WI38 (cell line): ENCODE data around the gene SSUH2.
"Not testable (repeated sequence)": the region's sequence is repeated elsewhere in the genome, so short reads cannot be mapped to it uniquely, and the experiment has no call there.

Experiments
- H3K4me3 ChIP-seq: 2 replicates; pipeline ENCODE4 v1.5.1; 2011; ENCODE audit warnings: low read depth, mild to moderate bottlenecking, control low read depth, low read length
- TF ChIP-seq, protein P1 (sequence below): IDR thresholded peaks from 2 replicates; pipeline ENCODE4 v1.5.1; 2012; ENCODE audit warnings: low read depth, mild to moderate bottlenecking, control low read depth, low read length

Gene SSUH2, protein sequence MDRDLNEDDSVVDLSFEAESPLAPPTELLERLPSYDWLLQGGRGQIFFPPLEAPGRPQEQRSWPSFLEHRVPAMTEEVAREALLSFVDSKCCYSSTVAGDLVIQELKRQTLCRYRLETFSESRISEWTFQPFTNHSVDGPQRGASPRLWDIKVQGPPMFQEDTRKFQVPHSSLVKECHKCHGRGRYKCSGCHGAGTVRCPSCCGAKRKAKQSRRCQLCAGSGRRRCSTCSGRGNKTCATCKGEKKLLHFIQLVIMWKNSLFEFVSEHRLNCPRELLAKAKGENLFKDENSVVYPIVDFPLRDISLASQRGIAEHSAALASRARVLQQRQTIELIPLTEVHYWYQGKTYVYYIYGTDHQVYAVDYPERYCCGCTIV

DNA sequence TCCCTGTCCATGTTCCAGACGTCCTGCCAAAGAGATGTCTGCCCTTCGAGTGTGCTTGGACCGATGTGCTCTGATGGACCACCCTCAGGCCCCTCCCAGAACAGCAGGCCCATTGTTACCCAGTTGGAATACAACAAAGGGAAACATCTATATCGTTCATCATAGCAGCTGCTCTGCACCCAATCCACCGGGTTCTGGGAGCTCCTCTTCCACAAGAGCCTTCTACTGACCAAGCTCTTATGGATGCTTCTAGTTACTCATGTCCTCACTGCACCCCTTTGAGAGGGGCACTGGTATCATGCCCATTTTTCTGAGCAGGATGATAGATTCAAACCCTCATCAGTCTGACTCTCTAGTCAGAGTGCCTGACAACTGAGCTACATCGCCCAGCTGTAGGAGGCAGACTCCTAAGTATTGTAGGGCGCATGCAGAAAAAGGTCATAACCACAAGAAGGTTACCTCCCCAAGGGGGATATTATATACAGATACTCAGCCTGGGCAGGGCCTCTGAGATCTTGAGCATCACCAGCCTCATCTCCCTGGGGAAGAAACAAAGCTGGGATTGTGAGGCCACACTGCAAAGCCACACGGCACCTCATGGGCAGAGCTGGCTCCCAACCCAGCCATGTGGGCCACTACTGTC is at the start of gene SSUH2:
SSUH2 (minus strand) TSS at position 51 of the 643 bp plus-strand sequence; CDS start at position 11, 40 bp downstream.
- TF ChIP-seq, protein P1, sequence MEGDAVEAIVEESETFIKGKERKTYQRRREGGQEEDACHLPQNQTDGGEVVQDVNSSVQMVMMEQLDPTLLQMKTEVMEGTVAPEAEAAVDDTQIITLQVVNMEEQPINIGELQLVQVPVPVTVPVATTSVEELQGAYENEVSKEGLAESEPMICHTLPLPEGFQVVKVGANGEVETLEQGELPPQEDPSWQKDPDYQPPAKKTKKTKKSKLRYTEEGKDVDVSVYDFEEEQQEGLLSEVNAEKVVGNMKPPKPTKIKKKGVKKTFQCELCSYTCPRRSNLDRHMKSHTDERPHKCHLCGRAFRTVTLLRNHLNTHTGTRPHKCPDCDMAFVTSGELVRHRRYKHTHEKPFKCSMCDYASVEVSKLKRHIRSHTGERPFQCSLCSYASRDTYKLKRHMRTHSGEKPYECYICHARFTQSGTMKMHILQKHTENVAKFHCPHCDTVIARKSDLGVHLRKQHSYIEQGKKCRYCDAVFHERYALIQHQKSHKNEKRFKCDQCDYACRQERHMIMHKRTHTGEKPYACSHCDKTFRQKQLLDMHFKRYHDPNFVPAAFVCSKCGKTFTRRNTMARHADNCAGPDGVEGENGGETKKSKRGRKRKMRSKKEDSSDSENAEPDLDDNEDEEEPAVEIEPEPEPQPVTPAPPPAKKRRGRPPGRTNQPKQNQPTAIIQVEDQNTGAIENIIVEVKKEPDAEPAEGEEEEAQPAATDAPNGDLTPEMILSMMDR: no peak
- no peak within 1 kb of the TSS for H3K4me3 ChIP-seq

DNA sequence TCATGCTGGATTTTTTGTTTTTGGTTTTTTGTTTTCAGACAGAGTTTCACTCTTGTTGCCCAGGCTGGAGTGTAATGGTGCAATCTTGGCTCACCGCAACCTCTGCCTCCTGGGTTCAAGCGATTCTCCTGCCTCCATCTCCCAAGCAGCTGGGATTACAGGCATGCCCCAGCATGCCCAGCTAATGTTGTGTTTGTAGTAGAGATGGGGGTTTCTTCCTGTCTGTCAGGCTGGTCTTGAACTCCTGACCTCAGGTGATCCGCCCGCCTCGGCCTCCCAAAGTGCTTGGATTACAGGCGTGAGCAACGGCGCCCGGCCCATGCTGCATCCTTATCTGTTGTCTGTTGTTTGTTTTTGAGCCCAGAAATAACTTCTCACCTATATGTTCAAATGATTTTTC is 46.7 kb upstream of the SSUH2 start:
- not testable (repeated sequence) for H3K4me3 ChIP-seq

DNA sequence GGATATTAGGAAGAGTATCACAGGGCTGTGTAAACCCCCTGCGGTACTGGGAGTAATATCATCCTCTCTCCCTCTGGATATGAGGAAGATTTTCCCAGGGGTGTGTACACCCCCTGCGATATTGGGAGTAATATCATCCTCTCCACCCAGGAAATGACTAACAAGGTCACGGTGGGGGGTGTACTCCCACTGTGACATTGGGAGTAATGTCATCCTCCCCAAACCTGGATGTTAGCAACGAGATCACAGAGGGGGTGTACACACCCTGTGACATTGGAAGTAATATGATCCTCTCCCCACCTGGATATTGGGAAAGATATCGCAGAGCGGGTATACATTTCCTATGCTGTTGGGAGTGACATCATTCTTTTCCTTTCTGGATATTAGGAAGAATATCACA is 40.4 kb upstream of the SSUH2 start:
- H3K4me3 ChIP-seq: not testable (repeated sequence)

DNA sequence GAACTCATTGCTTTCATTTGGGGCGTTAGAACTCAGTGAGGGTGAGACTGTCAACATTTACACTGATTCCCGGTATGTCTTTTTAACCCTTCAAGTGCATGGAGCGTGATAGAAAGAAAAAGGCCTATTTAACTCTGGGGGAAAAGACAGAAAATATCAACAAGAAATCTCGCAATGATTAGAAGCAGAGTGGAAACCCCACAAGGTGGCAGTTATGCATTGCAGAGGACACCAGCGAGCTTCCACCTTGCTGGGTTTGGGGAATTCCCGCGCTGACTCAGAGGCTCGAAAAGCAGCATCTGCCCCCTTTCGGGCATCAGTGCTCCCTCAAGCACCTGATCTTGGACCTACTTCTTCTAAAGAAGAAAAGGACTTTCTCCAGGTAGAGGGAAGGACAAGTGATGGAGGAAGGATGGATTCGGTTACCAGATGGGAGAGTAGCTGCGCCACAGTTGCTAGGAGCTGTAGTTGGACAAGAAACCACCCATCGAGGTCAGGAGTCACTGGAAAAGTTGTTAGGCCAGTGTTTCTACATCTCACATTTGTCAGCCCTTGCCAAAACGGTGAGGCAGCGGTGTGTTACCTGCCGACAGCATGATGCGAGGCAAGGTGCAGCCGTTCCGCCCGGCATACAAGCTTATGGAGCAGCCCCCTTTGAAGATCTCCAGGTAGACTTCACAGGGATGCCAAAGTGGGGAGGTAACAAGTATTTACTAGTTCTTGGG is 38.4 kb upstream of the SSUH2 start:
- H3K4me3 ChIP-seq: not testable (repeated sequence)

DNA sequence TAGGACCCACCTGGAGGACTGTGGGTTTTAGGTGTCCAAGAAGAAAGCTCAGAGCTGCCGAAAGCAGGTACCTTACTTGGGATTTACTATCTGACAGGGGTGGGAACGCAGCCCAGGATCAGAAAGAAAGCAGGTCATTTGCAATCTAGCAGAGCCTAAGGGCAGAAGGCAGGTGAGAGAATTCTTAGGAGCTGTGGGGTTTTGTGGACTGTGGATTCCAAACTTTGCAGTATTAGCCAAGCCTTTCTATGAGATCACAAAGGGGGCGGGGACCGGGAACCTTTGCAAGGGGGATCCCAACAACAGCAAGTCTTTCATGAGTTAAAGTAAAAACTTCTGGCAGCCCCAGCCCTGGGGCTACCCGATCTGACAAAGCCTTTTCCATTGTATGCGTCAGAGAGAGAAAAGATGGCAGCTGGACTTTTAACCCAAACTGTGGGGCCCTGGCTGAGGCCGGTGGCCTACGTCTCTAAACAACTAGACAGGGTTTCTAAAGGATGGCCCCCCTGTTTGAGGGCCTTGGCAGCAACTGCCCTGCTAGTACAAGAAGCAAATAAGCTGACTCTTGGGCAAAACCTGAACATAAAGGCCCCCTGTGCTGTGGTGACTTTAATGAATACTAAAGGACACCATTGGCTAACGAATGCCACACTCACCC is 37.4 kb upstream of the SSUH2 start:
- not testable (repeated sequence) for H3K4me3 ChIP-seq

DNA sequence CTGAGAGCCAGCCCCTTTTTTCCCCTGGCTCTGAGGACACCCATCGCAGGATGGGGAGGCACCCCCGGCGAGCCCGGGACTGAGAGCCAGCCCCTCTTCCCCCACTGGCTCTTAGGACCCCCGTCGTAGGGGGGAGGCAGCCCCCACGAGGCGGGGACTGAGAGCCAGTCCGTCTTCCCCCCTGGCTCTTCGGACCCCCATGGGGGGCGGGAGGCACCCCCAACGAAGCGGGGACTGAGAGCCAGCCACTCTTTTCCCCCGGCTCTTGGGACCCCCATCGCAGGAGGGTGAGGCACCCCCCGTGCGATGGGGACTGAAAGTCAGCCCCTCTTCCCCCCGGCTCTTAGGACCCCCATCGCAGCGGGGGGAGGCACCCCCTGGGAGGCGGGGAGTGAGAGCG is 36.8 kb upstream of the SSUH2 start:
- TF ChIP-seq, protein P1: no peak
- no peak overlapping the region for H3K4me3 ChIP-seq

DNA sequence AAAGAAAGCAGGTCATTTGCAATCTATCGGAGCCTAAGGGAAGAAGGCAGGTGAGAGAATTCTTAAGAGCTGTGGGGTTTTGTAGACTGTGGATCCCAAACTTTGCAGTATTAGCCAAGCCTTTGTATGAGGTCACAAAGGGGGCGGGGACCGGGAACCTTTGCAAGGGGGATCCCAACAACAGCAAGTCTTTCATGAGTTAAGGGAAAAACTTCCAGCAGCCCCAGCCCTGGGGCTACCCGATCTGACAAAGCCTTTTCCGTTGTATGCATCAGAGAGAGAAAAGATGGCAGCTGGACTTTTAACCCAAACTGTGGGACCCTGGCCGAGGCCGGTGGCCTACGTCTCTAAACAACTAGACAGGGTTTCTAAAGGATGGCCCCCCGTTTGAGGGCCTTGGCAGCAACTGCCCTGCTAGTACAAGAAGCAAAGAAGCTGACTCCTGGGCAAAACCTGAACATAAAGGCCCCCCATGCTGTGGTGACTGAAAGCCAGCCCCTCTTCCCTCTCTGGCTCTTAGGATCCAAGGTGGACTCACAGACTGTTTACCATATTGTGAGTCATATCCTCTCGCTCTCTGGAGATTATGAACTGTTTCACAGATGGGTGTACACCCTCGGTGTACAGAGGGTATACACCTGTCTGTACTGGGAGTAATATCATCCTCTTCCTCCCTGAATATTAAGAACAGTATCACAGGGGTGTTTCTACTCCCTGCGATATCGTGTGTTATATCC is 35.4 kb upstream of the SSUH2 start:
- H3K4me3 ChIP-seq: not testable (repeated sequence)

DNA sequence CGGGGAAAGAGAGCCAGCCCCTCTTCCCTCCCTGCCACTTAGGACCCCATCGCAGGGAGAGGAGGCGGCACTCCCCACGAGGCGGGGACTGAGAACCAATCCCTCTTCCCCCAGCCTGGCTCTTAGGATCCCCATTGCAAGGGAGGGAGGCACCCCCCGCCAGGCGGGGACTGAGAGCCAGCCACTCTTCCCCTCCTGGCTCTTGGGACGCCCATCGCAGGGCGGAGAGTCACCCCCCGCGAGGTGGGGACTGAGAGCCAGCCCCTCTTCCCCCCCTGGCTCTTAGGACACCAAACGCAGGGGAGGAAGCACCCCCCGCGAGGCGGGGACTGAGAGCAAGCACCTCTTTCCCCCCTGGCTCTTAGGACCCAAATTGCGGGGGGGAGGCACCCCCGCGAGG is 34.2 kb upstream of the SSUH2 start:
- H3K4me3 ChIP-seq: no peak overlapping the region
- TF ChIP-seq, protein P1: no peak

DNA sequence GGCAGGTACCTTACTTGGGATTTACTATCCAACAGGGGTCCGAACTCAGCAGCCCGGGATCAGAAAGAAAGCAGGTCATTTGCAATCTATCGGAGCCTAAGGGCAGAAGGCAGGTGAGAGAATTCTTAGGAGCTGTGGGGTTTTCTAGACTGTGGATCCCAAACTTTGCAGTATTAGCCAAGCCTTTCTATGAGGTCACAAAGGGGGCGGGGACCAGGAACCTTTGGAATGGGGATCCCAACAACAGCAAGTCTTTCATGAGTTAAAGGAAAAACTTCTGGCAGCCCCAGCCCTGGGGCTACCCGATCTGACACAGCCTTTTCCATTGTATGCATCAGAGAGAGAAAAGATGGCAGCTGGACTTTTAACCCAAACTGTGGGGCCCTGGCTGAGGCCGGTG is 32.7 kb upstream of the SSUH2 start:
- H3K4me3 ChIP-seq: not testable (repeated sequence)

DNA sequence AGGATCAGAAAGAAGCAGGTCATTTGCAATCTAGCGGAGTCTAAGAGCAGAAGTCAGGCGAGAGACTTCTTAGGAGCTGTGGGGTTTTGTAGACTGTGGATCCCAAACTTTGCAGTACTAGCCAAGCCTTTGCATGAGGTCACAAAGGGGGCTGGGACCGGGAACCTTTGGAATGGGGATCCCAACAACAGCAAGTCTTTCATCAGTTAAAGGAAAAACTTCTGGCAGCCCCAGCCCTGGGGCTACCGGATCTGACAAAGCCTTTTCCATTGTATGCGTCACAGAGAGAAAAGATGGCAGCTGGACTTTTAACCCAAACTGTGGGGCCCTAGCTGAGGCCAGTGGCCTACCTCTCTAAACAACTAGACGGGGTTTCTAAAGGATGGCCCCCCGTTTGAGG is 31.0 kb upstream of the SSUH2 start:
- not testable (repeated sequence) for H3K4me3 ChIP-seq
